Measurements from ENCODE around the gene FAM236A.
"Not testable (repeated sequence)": the region's sequence is repeated elsewhere in the genome, so short reads cannot be mapped to it uniquely, and the experiment has no call there.

Gene FAM236A

GRCh38 chrX:72937906-72938305 is at the start of gene FAM236A:
Gene FAM236A, plus strand, starts transcription at chrX:72938206. Its CDS starts 57 bp downstream, at chrX:72938263.
- not testable (repeated sequence) for DNase-seq

GRCh38 chrX:72889740-72890139 is 48.3 kb upstream of the FAM236A start:
- not testable (repeated sequence) for DNase-seq

GRCh38 chrX:72912315-72912714 is 25.7 kb upstream of the FAM236A start, which contains the start of gene FAM236C:
Gene FAM236C, plus strand, starts transcription at chrX:72912615. Its CDS starts 100 bp downstream, at chrX:72912715.
- not testable (repeated sequence) for DNase-seq

- DNase-seq, result not testable (repeated sequence)
Measured at GRCh38 chrX:72916096-72916495, 21.9 kb upstream of the FAM236A start.

GRCh38 chrX:72932283-72932682 is 5.7 kb upstream of the FAM236A start:
- DNase-seq, result not testable (repeated sequence)

- DNase-seq, result not testable (repeated sequence)
Measured at GRCh38 chrX:72936455-72936854, 1.6 kb upstream of the FAM236A start.

GRCh38 chrX:72936882-72937455 is 1.0 kb upstream of the FAM236A start:
- not testable (repeated sequence) for DNase-seq

GRCh38 chrX:72942272-72942671 is 4.3 kb downstream of the FAM236A start:
- not testable (repeated sequence) for DNase-seq

- not testable (repeated sequence) for DNase-seq
Measured at GRCh38 chrX:72943035-72943818, 5.2 kb downstream of the FAM236A start.

- DNase-seq, result not testable (repeated sequence)
Measured at GRCh38 chrX:72943819-72944169, 5.8 kb downstream of the FAM236A start, which contains the start of gene DMRTC1. Gene DMRTC1, minus strand, starts transcription at chrX:72943837. Its CDS starts 68,143 bp downstream, at chrX:72875694.

- not testable (repeated sequence) for DNase-seq
Measured at GRCh38 chrX:72959971-72960370, 22.0 kb downstream of the FAM236A start.

GRCh38 chrX:72971859-72972258 is 33.9 kb downstream of the FAM236A start:
- not testable (repeated sequence) for DNase-seq

GRCh38 chrX:72974885-72975284 is 36.9 kb downstream of the FAM236A start:
- DNase-seq, result not testable (repeated sequence)

GRCh38 chrX:72980894-72981469 is 43.0 kb downstream of the FAM236A start:
- DNase-seq, result not testable (repeated sequence)

Data from right forelimb (tissue), 1 donor.